Pancreas (tissue), 10 donors: ENCODE measurements around the gene SLC48A1. TPM values are rescaled to one million over a fixed set of nuclear protein-coding genes. Genes with fewer than 3 reads are reported as not detected.
A peak's percentile ranks its signal among the peaks of the same experiment; 100 is the strongest.

Source experiments
- ATAC-seq, 4 donors: fragments of 200-7000 bp; cut with Tn5 transposase; one replicate each; pipeline versions ENCODE4 v1.8.0 to v1.9.1; 2020; ENCODE audit warnings: mild to moderate bottlenecking in 4 of 4, moderate library complexity in 4 of 4
- DNase-seq, 6 donors: peaks; one replicate each; pipeline ENCODE4 v3.0.0-alpha.2; 2020
- FAIRE-seq: peaks from 2 replicates; lab custom pipeline; 2012; peaks lifted over from hg19 to GRCh38; lab: Jason Lieb, UNC
- H3K27ac ChIP-seq, 4 donors: fragments of 200-600 bp; sonication (generic); 1 replicate in 3 of 4; 2 replicates in 1 of 4; pipeline versions ENCODE4 v1.5.0 to v1.8.0; 2020
- H3K27me3 ChIP-seq, 4 donors: fragments of 200-600 bp; one replicate each; pipeline ENCODE4 v1.8.0; 2021
- H3K36me3 ChIP-seq, 3 donors: fragments of 200-600 bp; sonication (generic) in 1 of 3; one replicate each; pipeline versions ENCODE4 v1.5.0 to v1.8.0; 2020 to 2021
- H3K4me1 ChIP-seq, 3 donors: fragments of 200-600 bp; one replicate each; pipeline ENCODE4 v1.8.0; 2021
- H3K4me3 ChIP-seq, 4 donors: fragments of 200-600 bp; sonication (generic) in 2 of 4; one replicate each; pipeline versions ENCODE4 v1.5.0 to v1.8.0; 2020 to 2021
- H3K9me3 ChIP-seq, 4 donors: fragments of 200-600 bp; one replicate each; pipeline ENCODE4 v1.8.0; 2021
- CTCF ChIP-seq, 4 donors: fragments of 200-600 bp; sonication (generic) in 3 of 4; IDR thresholded peaks; one replicate each; pipeline versions ENCODE4 v1.5.0 to v1.8.0; 2021; ENCODE audit warnings: antibody characterized with exemption in 4 of 4
- WGBS, 2 donors: extraction: QIAGEN DNeasy Blood & Tissue Kit; methylation state at CpG; one replicate each; pipeline ENCODE4 v1.1.7; 2013; 5-methylcytosine and 5-hydroxymethylcytosine counted together
- intact Hi-C, 3 donors: fragments of 100-400 bp; cut with DNase I; formaldehyde crosslinking; loops; one replicate each; pipeline versions ENCODE4 v1.11.1 to v1.14.2; 2022
- polyA plus RNA-seq, 2 donors: library from polyadenylated mRNA; stranded (reverse); fragments of 200-250 nt; gene quantifications; one replicate each; pipeline ENCODE4 v1.2.3, GENCODE V29; 2013
- total RNA-seq, 6 donors: library from RNA; stranded (reverse); fragmentation: NEBNext Ultra II Directional in 4 of 6; extraction: Animal tissue kit (Norgen Biotek cat#: 25700) in 4 of 6; gene quantifications; one replicate each; pipeline versions ENCODE4 v1.2.1 to v1.2.4, GENCODE V29; 2021 to 2023
- donor health status: healthy with polysubstance abuse.
- donor health status: DM: no; HTN: no; CAD: no; lungs with moderate emphysema.
- donor health status: DM: no; HTN: no; CAD: no.
- donor health status: control.
- donor health status: control.
- donor health status: Bipolar disorder and iron deficiency.
- donor health status: DM: yes; HTN: yes; CAD: no.
- donor health status: DM: no; HTN: no; CAD: no.
- donor health status: DM: no; HTN: no; CAD: no.
- donor health status: DM: yes; HTN: yes; CAD: no.

Gene SLC48A1
- total and polyA plus RNA-seq, 8 donors: 12.2 to 17.2 (median 13.8) TPM

GRCh38 chr12:47782372-47782770, 9.3 kb downstream of the SLC48A1 start:
- Histone ChIP-seq H3K4me3 (no peak overlapping the region), H3K27me3 (no peaks in the 10 kb centered on the region), H3K9me3 (no peaks in the 10 kb centered on the region), H3K36me3 (peaks cover 0 to 20% (median 8%) of the 10 kb centered on the region in 3 donors), H3K4me1 (no peaks in the 10 kb centered on the region), H3K27ac (no peak overlapping the region)
- DNase-seq (peak in 2 of 6 donors; percentile 17 to 54), ATAC-seq (no peak), FAIRE-seq (no peak)
- no peak for TF ChIP-seq CTCF (IDR thresholded peaks at IDR 0.05)
- 83 to 85% methylated on average over 8 of the region's 8 CpGs for WGBS, 2 donors
- intact Hi-C loops: loop anchor here in 1 of 3 donors (5.0 to 10.0 kb wide), 2 partner anchors 52 to 70 kb away; no protein-coding TSS in a partner anchor

GRCh38 chr12:47783024-47783755, 10.2 kb downstream of the SLC48A1 start:
- Histone ChIP-seq H3K27ac (no peak overlapping the region), H3K9me3 (no peaks in the 10 kb centered on the region), H3K27me3 (no peaks in the 10 kb centered on the region), H3K36me3 (peaks cover 0 to 27% (median 8%) of the 10 kb centered on the region in 3 donors), H3K4me3 (no peak overlapping the region), H3K4me1 (no peaks in the 10 kb centered on the region)
- DNase-seq (peak in 2 of 6 donors; percentile 14 to 49), ATAC-seq (no peak), FAIRE-seq (no peak)
- 87 to 91% methylated on average over 17 of the region's 17 CpGs for WGBS, 2 donors
- intact Hi-C loops: loop anchor here in 1 of 3 donors (5.0 to 10.0 kb wide), 2 partner anchors 52 to 71 kb away; no protein-coding TSS in a partner anchor
- TF ChIP-seq CTCF (IDR thresholded peaks at IDR 0.05): no peak

GRCh38 chr12:47783821-47784819, 11.1 kb downstream of the SLC48A1 start:
- H3K4me1 ChIP-seq: no peaks in the 10 kb centered on the region
- DNase-seq (peak in 1 of 6 donors; percentile 49), FAIRE-seq (no peak), ATAC-seq (no peak)
- no peaks in the 10 kb centered on the region for H3K27me3 ChIP-seq
- no peak overlapping the region for H3K4me3 ChIP-seq
- WGBS, 2 donors: 89 to 94% methylated on average over 20 of the region's 20 CpGs
- no peak for TF ChIP-seq CTCF (IDR thresholded peaks at IDR 0.05)
- peaks cover 0 to 36% (median 15%) of the 10 kb centered on the region in 3 donors for H3K36me3 ChIP-seq
- H3K9me3 ChIP-seq: no peaks in the 10 kb centered on the region
- intact Hi-C loops: loop anchor here in 1 of 3 donors (5.0 to 10.0 kb wide), 2 partner anchors 51 to 72 kb away; no protein-coding TSS in a partner anchor
- no peak overlapping the region for H3K27ac ChIP-seq

- TF ChIP-seq CTCF (IDR thresholded peaks at IDR 0.05): no peak
- no peaks in the 10 kb centered on the region for H3K9me3 ChIP-seq
- no peak for FAIRE-seq
- DNase-seq: peak in 2 of 6 donors; percentile 16 to 60
- no peak for ATAC-seq
- H3K27ac ChIP-seq: no peak overlapping the region
- 84% methylated on average over 15 of the region's 15 CpGs for WGBS, 2 donors
- H3K36me3 ChIP-seq: peaks cover 0 to 44% (median 15%) of the 10 kb centered on the region in 3 donors
- H3K27me3 ChIP-seq: no peaks in the 10 kb centered on the region
- intact Hi-C loops: loop anchor here in 1 of 3 donors (10.0 kb wide), 1 partner anchor 50 kb away; no protein-coding TSS in a partner anchor
- H3K4me1 ChIP-seq: no peaks in the 10 kb centered on the region
- H3K4me3 ChIP-seq: no peak overlapping the region
Observed at GRCh38 chr12:47785036-47785886, 12.2 kb downstream of the SLC48A1 start.
